Vagina (tissue), 2 donors: ENCODE results near the gene THSD7A.

Experiments used
- CTCF ChIP-seq, 3 experiments: fragments of 450-650 bp in 2 of 3; fragments of 200-600 bp in 1 of 3; sonication (generic) in 1 of 3; IDR thresholded peaks; one replicate each; pipeline ENCODE4 v1.5.1; 2017 to 2019; ENCODE audit warnings: antibody characterized with exemption in 3 of 3, mild to moderate bottlenecking in 2 of 3, moderate library complexity in 2 of 3
- POLR2A ChIP-seq, 2 donors: fragments of 450-650 bp; IDR thresholded peaks; one replicate each; pipeline ENCODE4 v1.6.1; 2017; ENCODE audit warnings: antibody characterized with exemption in 2 of 2, mild to moderate bottlenecking in 2 of 2, moderate library complexity in 2 of 2
- POLR2AphosphoS5 ChIP-seq, 2 donors: sonication (generic); formaldehyde crosslinking; IDR thresholded peaks; one replicate each; pipeline ENCODE4 v1.9.0; 2017; ENCODE audit warnings: antibody characterized with exemption in 2 of 2, mild to moderate bottlenecking in 2 of 2, low read depth in 1 of 2; ENCODE audit not compliant: insufficient read depth in 1 of 2

DNA sequence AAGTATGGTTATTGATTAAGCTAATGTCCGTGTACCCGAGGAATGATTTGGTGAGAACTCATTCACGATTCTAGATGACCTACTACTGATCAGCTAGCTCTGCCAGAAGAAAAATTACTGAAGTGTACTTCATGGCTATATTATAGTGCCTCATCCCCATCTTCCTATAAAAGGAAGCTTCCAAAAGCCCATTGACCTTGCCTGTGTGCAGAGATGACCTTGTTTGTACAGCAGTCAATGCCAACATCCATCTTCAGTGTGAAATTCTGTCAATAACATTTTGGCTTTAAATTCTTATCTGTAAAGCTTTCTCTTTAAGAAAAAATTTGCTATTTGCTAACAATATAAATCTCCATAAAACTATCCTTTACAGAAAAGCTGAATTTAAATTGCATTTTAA lies 315.7 kb downstream of the THSD7A start:
- no peak for TF ChIP-seq CTCF (IDR thresholded peaks at IDR 0.05)
- TF ChIP-seq POLR2AphosphoS5 (IDR thresholded peaks at IDR 0.05; ENCODE audit: insufficient read depth in 1 of 2, low read depth in 1 of 2) = no peak
- TF ChIP-seq POLR2A (IDR thresholded peaks at IDR 0.05) = no peak
